ENCODE results near the gene SLC46A1.

DNA sequence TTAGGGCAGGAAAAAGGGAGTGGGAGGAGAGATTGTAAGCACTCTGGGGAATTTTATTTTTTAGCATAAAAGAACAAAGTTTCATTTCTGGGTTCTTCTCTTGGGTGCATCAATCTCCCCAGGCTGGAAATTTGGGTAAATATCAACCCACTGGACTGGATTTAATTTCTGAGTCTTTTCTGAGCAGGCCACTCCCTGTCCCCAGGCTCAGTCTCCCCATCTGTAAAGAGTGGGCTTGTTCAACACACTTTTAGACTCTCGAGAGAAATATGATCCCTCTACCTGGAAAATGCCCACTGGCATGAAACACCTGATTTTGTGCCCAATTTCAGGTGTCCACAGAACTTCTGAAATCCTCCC is 35.3 kb downstream of the SLC46A1 start:
- TF ChIP-seq, protein P1, sequence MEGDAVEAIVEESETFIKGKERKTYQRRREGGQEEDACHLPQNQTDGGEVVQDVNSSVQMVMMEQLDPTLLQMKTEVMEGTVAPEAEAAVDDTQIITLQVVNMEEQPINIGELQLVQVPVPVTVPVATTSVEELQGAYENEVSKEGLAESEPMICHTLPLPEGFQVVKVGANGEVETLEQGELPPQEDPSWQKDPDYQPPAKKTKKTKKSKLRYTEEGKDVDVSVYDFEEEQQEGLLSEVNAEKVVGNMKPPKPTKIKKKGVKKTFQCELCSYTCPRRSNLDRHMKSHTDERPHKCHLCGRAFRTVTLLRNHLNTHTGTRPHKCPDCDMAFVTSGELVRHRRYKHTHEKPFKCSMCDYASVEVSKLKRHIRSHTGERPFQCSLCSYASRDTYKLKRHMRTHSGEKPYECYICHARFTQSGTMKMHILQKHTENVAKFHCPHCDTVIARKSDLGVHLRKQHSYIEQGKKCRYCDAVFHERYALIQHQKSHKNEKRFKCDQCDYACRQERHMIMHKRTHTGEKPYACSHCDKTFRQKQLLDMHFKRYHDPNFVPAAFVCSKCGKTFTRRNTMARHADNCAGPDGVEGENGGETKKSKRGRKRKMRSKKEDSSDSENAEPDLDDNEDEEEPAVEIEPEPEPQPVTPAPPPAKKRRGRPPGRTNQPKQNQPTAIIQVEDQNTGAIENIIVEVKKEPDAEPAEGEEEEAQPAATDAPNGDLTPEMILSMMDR (conservative IDR thresholded peaks at IDR 0.05; ENCODE audit: low read depth in 2 of 2) = no peak
- TF ChIP-seq EZH2phosphoT487 (IDR thresholded peaks at IDR 0.05; ENCODE audit: unreplicated experiment) = no peak

Data from GM23338 (cell line).